Suprapubic skin (tissue), 3 donors: ENCODE results near the gene ZFHX3.
A peak's percentile ranks its signal among the peaks of the same experiment; 100 is the strongest.

Experiments
- POLR2AphosphoS5 ChIP-seq, 3 donors: sonication (generic); formaldehyde crosslinking; IDR thresholded peaks; one replicate each; pipeline ENCODE4 v1.6.1; 2017; ENCODE audit warnings: antibody characterized with exemption in 3 of 3
- TF ChIP-seq, protein P1 (sequence below), 2 donors: fragments of 200-600 bp in 1 of 2; fragments of 450-650 bp in 1 of 2; sonication (generic) in 1 of 2; IDR thresholded peaks; one replicate each; pipeline ENCODE4 v1.5.1; 2016 to 2019; ENCODE audit warnings: antibody characterized with exemption in 2 of 2, mild to moderate bottlenecking in 1 of 2, moderate library complexity in 1 of 2

DNA sequence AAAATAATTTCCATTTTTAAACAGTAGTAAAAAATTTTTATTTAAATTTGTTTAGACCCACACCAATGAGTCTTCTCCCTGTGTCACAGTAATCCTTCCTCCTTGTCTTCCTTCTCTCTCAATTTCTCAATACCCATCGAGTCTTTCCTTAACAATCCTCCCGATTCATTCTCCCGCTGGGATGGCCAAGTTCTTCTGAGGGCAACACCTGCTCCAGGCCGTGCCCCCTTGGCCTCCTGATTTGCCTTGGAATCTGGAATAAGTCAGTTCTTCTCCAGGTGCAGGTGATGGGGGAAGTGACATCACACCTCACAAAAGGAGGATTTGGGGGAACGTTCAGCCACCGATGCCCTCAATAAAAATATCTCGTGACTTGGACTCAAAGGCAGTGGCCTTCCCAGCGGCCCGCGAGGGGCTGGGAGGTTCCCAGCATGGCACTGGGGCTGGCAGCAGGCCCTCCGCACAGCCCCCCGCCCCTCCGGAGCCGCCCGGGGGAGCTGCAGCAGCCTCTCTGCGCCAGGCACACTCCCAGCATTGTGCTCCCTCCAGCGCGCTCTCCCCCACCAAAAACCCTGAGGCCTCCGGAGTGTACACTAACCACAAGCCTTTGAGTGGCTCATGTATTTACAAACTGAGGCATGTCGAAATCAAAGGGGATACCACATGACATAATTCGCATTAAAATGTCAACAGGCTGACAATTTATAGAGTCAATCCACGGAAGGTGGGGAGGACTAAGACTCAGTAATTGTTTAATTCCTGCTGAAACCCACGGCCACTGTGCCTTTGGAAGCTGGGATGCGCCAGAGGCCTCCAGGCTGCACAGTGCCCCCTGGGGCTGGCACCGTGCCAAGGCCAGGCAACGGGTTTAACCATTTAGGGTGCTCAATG is 120.5 kb downstream of the ZFHX3 start:
- TF ChIP-seq POLR2AphosphoS5 (IDR thresholded peaks at IDR 0.05) = peak in 2 of 3 donors; percentile 40 to 63
- TF ChIP-seq, protein P1, sequence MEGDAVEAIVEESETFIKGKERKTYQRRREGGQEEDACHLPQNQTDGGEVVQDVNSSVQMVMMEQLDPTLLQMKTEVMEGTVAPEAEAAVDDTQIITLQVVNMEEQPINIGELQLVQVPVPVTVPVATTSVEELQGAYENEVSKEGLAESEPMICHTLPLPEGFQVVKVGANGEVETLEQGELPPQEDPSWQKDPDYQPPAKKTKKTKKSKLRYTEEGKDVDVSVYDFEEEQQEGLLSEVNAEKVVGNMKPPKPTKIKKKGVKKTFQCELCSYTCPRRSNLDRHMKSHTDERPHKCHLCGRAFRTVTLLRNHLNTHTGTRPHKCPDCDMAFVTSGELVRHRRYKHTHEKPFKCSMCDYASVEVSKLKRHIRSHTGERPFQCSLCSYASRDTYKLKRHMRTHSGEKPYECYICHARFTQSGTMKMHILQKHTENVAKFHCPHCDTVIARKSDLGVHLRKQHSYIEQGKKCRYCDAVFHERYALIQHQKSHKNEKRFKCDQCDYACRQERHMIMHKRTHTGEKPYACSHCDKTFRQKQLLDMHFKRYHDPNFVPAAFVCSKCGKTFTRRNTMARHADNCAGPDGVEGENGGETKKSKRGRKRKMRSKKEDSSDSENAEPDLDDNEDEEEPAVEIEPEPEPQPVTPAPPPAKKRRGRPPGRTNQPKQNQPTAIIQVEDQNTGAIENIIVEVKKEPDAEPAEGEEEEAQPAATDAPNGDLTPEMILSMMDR (IDR thresholded peaks at IDR 0.05) = no peak
